PFSK-1 (cell line): ENCODE data around the gene KCNG1.

Experiments
- POLR2AphosphoS5 ChIP-seq: IDR thresholded peaks from 2 replicates; pipeline ENCODE4 v1.6.1; 2012; ENCODE audit warnings: low read depth, mild to moderate bottlenecking, control low read depth, low read length, moderate library complexity
- REST ChIP-seq, 2 experiments: IDR thresholded peaks; 2 replicates each; pipeline versions ENCODE4 v1.6.1 to v1.8.0; 2011 to 2012; ENCODE audit warnings: low read depth in 2 of 2, low read length in 2 of 2, control low read depth in 1 of 2, inconsistent platforms in 1 of 2, mild to moderate bottlenecking in 1 of 2, moderate library complexity in 1 of 2; ENCODE audit not compliant: insufficient read depth in 1 of 2

GRCh38 chr20:50995506-50995905 is 27.4 kb downstream of the KCNG1 start:
- TF ChIP-seq REST (IDR thresholded peaks at IDR 0.05; ENCODE audit: insufficient read depth in 1 of 2, low read depth in 2 of 2, low read length in 2 of 2) (no peak), POLR2AphosphoS5 (no peak)
